Pancreas (tissue), 10 donors: ENCODE data around the gene CNN1. TPM values are rescaled to one million over a fixed set of nuclear protein-coding genes. Genes with fewer than 3 reads are reported as not detected.

Experiments used
- ATAC-seq, 4 donors: fragments of 200-7000 bp; cut with Tn5 transposase; one replicate each; pipeline versions ENCODE4 v1.8.0 to v1.9.1; 2020; ENCODE audit warnings: mild to moderate bottlenecking in 4 of 4, moderate library complexity in 4 of 4
- DNase-seq, 6 donors: peaks; one replicate each; pipeline ENCODE4 v3.0.0-alpha.2; 2020
- FAIRE-seq: peaks from 2 replicates; lab custom pipeline; 2012; peaks lifted over from hg19 to GRCh38; lab: Jason Lieb, UNC
- H3K27ac ChIP-seq, 4 donors: fragments of 200-600 bp; sonication (generic); 1 replicate in 3 of 4; 2 replicates in 1 of 4; pipeline versions ENCODE4 v1.5.0 to v1.8.0; 2020
- H3K27me3 ChIP-seq, 4 donors: fragments of 200-600 bp; one replicate each; pipeline ENCODE4 v1.8.0; 2021
- H3K36me3 ChIP-seq, 3 donors: fragments of 200-600 bp; sonication (generic) in 1 of 3; one replicate each; pipeline versions ENCODE4 v1.5.0 to v1.8.0; 2020 to 2021
- H3K4me1 ChIP-seq, 3 donors: fragments of 200-600 bp; one replicate each; pipeline ENCODE4 v1.8.0; 2021
- H3K4me3 ChIP-seq, 4 donors: fragments of 200-600 bp; sonication (generic) in 2 of 4; one replicate each; pipeline versions ENCODE4 v1.5.0 to v1.8.0; 2020 to 2021
- H3K9me3 ChIP-seq, 4 donors: fragments of 200-600 bp; one replicate each; pipeline ENCODE4 v1.8.0; 2021
- WGBS, 2 donors: extraction: QIAGEN DNeasy Blood & Tissue Kit; methylation state at CpG; one replicate each; pipeline ENCODE4 v1.1.7; 2013; 5-methylcytosine and 5-hydroxymethylcytosine counted together
- intact Hi-C, 3 donors: fragments of 100-400 bp; cut with DNase I; formaldehyde crosslinking; loops; one replicate each; pipeline versions ENCODE4 v1.11.1 to v1.14.2; 2022
- polyA plus RNA-seq, 2 donors: library from polyadenylated mRNA; stranded (reverse); fragments of 200-250 nt; gene quantifications; one replicate each; pipeline ENCODE4 v1.2.3, GENCODE V29; 2013
- total RNA-seq, 6 donors: library from RNA; stranded (reverse); fragmentation: NEBNext Ultra II Directional in 4 of 6; extraction: Animal tissue kit (Norgen Biotek cat#: 25700) in 4 of 6; gene quantifications; one replicate each; pipeline versions ENCODE4 v1.2.1 to v1.2.4, GENCODE V29; 2021 to 2023
- TF ChIP-seq, protein P1 (sequence below), 4 donors: fragments of 200-600 bp; sonication (generic) in 3 of 4; IDR thresholded peaks; one replicate each; pipeline versions ENCODE4 v1.5.0 to v1.8.0; 2021; ENCODE audit warnings: antibody characterized with exemption in 4 of 4
- donor health status: healthy with polysubstance abuse.
- donor health status: DM: no; HTN: no; CAD: no; lungs with moderate emphysema.
- donor health status: DM: no; HTN: no; CAD: no.
- donor health status: control.
- donor health status: control.
- donor health status: Bipolar disorder and iron deficiency.
- donor health status: DM: yes; HTN: yes; CAD: no.
- donor health status: DM: no; HTN: no; CAD: no.
- donor health status: DM: no; HTN: no; CAD: no.
- donor health status: DM: yes; HTN: yes; CAD: no.

Gene CNN1
- total and polyA plus RNA-seq, 8 donors, result 0.43 to 38.8 (median 3.0) TPM

- Histone ChIP-seq H3K27ac (peak within 1 kb of the TSS in 1 of 4 donors; percentile 65), H3K4me1 (peaks cover 0 to 7% (median 0%) of the 10 kb centered on the region in 3 donors), H3K9me3 (no peaks in the 10 kb centered on the region), H3K27me3 (no peaks in the 10 kb centered on the region), H3K4me3 (peak within 1 kb of the TSS; percentile 8 to 40 (median 28)), H3K36me3 (no peaks in the 10 kb centered on the region)
- peak in 2 of 4 donors; percentile 11 to 12 for ATAC-seq
- intact Hi-C loops, result loop anchor here in 1 of 3 donors (10.0 kb wide), 1 partner anchor 83 kb away; no protein-coding TSS in a partner anchor
- 79 to 87% methylated on average over 18 of the region's 18 CpGs for WGBS, 2 donors
- DNase-seq, result no peak
- TF ChIP-seq, protein P1, sequence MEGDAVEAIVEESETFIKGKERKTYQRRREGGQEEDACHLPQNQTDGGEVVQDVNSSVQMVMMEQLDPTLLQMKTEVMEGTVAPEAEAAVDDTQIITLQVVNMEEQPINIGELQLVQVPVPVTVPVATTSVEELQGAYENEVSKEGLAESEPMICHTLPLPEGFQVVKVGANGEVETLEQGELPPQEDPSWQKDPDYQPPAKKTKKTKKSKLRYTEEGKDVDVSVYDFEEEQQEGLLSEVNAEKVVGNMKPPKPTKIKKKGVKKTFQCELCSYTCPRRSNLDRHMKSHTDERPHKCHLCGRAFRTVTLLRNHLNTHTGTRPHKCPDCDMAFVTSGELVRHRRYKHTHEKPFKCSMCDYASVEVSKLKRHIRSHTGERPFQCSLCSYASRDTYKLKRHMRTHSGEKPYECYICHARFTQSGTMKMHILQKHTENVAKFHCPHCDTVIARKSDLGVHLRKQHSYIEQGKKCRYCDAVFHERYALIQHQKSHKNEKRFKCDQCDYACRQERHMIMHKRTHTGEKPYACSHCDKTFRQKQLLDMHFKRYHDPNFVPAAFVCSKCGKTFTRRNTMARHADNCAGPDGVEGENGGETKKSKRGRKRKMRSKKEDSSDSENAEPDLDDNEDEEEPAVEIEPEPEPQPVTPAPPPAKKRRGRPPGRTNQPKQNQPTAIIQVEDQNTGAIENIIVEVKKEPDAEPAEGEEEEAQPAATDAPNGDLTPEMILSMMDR (IDR thresholded peaks at IDR 0.05), result no peak
- no peak for FAIRE-seq
Observed at GRCh38 chr19:11577451-11578257, 39.0 kb downstream of the CNN1 start, which contains the start of gene ACP5. Gene ACP5, minus strand, starts transcription at chr19:11577645. Its CDS starts 328 bp downstream, at chr19:11577317.

- Histone ChIP-seq H3K36me3 (no peaks in the 10 kb centered on the region), H3K27me3 (no peaks in the 10 kb centered on the region), H3K4me1 (peaks cover 0 to 7% (median 0%) of the 10 kb centered on the region in 3 donors), H3K27ac (peak overlapping the region in 1 of 4 donors; percentile 65), H3K4me3 (peak overlapping the region; percentile 8 to 40 (median 28)), H3K9me3 (no peaks in the 10 kb centered on the region)
- no peak for FAIRE-seq
- TF ChIP-seq, protein P1 (IDR thresholded peaks at IDR 0.05), result no peak
- intact Hi-C loops, result loop anchor here in 1 of 3 donors (10.0 kb wide), 1 partner anchor 84 kb away; no protein-coding TSS in a partner anchor
- peak in 4 of 6 donors; percentile 31 to 75 (median 48) for DNase-seq
- peak; percentile 24 to 76 (median 51) for ATAC-seq
- 28% methylated on average over 61 to 62 of the region's 62 CpGs for WGBS, 2 donors
Observed at GRCh38 chr19:11578258-11579142, 39.8 kb downstream of the CNN1 start.

DNA sequence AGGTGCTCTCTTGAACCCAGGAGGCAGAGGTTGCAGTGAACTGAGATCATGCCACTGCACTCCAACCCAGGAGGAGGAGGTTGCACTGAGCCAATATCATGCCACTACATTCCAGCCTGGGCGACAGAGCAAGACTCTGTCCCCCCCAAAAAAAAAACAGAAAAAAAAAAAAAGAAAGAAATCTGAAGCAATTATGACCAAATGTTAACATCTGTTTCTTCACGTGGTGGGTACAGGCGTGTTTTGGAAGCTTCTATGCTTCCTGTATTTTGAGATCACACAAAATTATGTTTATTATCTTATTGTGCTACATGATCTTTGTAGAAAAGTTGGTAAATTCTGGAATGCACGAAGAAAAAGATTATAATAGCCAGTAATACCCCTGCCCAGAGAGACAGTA lies 41.5 kb downstream of the CNN1 start:
- Histone ChIP-seq H3K36me3 (no peaks in the 10 kb centered on the region), H3K4me1 (peaks cover 0 to 7% (median 0%) of the 10 kb centered on the region in 3 donors), H3K27me3 (no peaks in the 10 kb centered on the region), H3K4me3 (no peak overlapping the region), H3K27ac (no peak overlapping the region), H3K9me3 (no peaks in the 10 kb centered on the region)
- ATAC-seq (no peak), DNase-seq (no peak), FAIRE-seq (no peak)
- intact Hi-C loops, result no loop called here
- 71 to 76% methylated on average over 4 of the region's 4 CpGs for WGBS, 2 donors
- TF ChIP-seq, protein P1 (IDR thresholded peaks at IDR 0.05), result no peak

GRCh38 chr19:11581740-11582139 lies 43.1 kb downstream of the CNN1 start:
- 34 to 38% methylated on average over 3 of the region's 3 CpGs for WGBS, 2 donors
- FAIRE-seq, result no peak
- H3K36me3 ChIP-seq, result no peaks in the 10 kb centered on the region
- TF ChIP-seq, protein P1 (IDR thresholded peaks at IDR 0.05), result no peak
- H3K27me3 ChIP-seq, result no peaks in the 10 kb centered on the region
- H3K4me1 ChIP-seq, result peaks cover 0 to 7% (median 0%) of the 10 kb centered on the region in 3 donors
- DNase-seq, result no peak
- ATAC-seq, result peak; percentile 18 to 31 (median 24)
- H3K27ac ChIP-seq, result peak overlapping the region in 3 of 4 donors; percentile 11 to 48 (median 28)
- H3K9me3 ChIP-seq, result no peaks in the 10 kb centered on the region
- H3K4me3 ChIP-seq, result no peak overlapping the region
- intact Hi-C loops, result no loop called here
